ENCODE results near the gene SMAGP. TPM values are rescaled to one million over a fixed set of nuclear protein-coding genes. Genes with fewer than 3 reads are reported as not detected.

The SMAGP gene
- total and polyA plus RNA-seq, 2 of the 13 experiments (the other 11 are each of a cell fraction or from before 2014, with no cell fraction given) = 9.2 TPM

DNA sequence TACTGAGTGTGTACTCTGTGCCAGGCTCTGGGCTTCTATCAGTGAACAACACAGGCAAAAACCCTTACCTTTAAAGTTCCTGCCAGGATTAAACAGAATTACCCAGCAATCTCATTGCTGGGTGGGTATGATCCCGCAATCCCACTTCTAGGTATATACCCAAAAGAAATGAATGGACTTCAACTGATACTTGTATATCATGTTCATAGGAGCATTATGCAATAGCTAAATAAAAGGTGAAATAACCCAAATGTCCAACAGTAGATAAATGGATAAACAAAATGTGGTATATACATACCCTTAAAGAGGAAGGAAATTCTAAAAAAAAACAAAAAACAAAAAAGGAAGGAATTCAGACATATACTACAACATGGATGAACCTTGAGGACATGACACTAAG is 16.9 kb downstream of the SMAGP start:
- H2AFZ ChIP-seq (ENCODE audit: low read length) = no peak overlapping the region
- no peaks in the 10 kb centered on the region for H3K36me3 ChIP-seq (replicated peaks in 1 of 2; ENCODE audit: control insufficient read depth in 1 of 2, insufficient read depth in 2 of 2, low read length in 2 of 2)
- intact Hi-C loops (cut with micrococcal nuclease; ENCODE audit: unreplicated experiment) = no loop called here
- ATAC-seq = no peak
- DNase-seq (ENCODE audit: low spot score) = no peak
- CTCF ChIA-PET (ENCODE audit: low intra/inter-chr PET ratio, low total read pairs) = no interaction called here
- 91% methylated on average over 1 of the region's 1 CpG for WGBS (ENCODE audit: low lambda C conversion rate)
- no peak for TF ChIP-seq ZFP36 (IDR thresholded peaks at IDR 0.05; ENCODE audit: borderline replicate concordance, low read depth, low read length, partially characterized antibody)
- no peak for TF ChIP-seq POLR2AphosphoS5 (IDR thresholded peaks at IDR 0.05; ENCODE audit: low read depth, low read length)
- no peak for TF ChIP-seq ZNF746 (CRISPR knock-in tag; IDR thresholded peaks at IDR 0.05)
- TF ChIP-seq, protein P1, sequence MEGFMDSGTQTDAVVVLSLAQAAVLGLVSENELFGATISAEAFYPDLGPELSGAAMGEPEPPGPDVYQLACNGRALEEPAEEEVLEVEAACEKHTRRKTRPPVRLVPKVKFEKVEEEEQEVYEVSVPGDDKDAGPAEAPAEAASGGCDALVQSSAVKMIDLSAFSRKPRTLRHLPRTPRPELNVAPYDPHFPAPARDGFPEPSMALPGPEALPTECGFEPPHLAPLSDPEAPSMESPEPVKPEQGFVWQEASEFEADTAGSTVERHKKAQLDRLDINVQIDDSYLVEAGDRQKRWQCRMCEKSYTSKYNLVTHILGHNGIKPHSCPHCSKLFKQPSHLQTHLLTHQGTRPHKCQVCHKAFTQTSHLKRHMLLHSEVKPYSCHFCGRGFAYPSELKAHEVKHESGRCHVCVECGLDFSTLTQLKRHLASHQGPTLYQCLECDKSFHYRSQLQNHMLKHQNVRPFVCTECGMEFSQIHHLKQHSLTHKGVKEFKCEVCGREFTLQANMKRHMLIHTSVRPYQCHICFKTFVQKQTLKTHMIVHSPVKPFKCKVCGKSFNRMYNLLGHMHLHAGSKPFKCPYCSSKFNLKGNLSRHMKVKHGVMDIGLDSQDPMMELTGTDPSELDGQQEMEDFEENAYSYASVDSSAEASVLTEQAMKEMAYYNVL (CRISPR knock-in tag; IDR thresholded peaks at IDR 0.05; ENCODE audit: borderline replicate concordance) = no peak
- no peak for TF ChIP-seq ZNF780A (CRISPR knock-in tag; IDR thresholded peaks at IDR 0.05)
- no peak for TF ChIP-seq MXD4 (CRISPR knock-in tag; IDR thresholded peaks at IDR 0.05)
- no peak for TF ChIP-seq ZNF772 (CRISPR knock-in tag; IDR thresholded peaks at IDR 0.05)
- TF ChIP-seq NFE2L2 (IDR thresholded peaks at IDR 0.05; ENCODE audit: low read length) = no peak
- TF ChIP-seq STAT5B (CRISPR knock-in tag; IDR thresholded peaks at IDR 0.05) = no peak
- TF ChIP-seq, protein P2, sequence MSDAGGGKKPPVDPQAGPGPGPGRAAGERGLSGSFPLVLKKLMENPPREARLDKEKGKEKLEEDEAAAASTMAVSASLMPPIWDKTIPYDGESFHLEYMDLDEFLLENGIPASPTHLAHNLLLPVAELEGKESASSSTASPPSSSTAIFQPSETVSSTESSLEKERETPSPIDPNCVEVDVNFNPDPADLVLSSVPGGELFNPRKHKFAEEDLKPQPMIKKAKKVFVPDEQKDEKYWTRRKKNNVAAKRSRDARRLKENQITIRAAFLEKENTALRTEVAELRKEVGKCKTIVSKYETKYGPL (CRISPR knock-in tag; IDR thresholded peaks at IDR 0.05) = no peak
- TF ChIP-seq ZNF652 (CRISPR knock-in tag; IDR thresholded peaks at IDR 0.05; ENCODE audit: borderline replicate concordance, low read depth) = no peak
- TF ChIP-seq ZNF564 (CRISPR knock-in tag; IDR thresholded peaks at IDR 0.05) = no peak
- TF ChIP-seq TBL1XR1 (IDR thresholded peaks at IDR 0.05; ENCODE audit: borderline replicate concordance, low read length, partially characterized antibody) = no peak
- TF ChIP-seq SCMH1 (CRISPR knock-in tag; IDR thresholded peaks at IDR 0.05; ENCODE audit: borderline replicate concordance) = no peak
- no peak for TF ChIP-seq ZNF878 (CRISPR knock-in tag; IDR thresholded peaks at IDR 0.05)
- TF ChIP-seq, protein P3, sequence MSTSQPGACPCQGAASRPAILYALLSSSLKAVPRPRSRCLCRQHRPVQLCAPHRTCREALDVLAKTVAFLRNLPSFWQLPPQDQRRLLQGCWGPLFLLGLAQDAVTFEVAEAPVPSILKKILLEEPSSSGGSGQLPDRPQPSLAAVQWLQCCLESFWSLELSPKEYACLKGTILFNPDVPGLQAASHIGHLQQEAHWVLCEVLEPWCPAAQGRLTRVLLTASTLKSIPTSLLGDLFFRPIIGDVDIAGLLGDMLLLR (CRISPR knock-in tag; IDR thresholded peaks at IDR 0.05) = no peak
- FAIRE-seq = no peak
- no peaks in the 10 kb centered on the region for H3K27me3 ChIP-seq (ENCODE audit: control insufficient read depth in 1 of 2, insufficient read depth in 2 of 2, low read length in 2 of 2)
- in situ Hi-C loops (cut with HindIII; ENCODE audit: extremely low pct_ligation_motif_present, low pct_unique_long_range_greater_than_20kb) = no loop called here
- H3K79me2 ChIP-seq (ENCODE audit: insufficient read depth, low read length) = no peaks in the 10 kb centered on the region
- no peaks in the 10 kb centered on the region for H4K20me1 ChIP-seq (ENCODE audit: insufficient read depth, low read length)
- BruUV-seq (replicated peaks) = no TSS peak
- no peak overlapping the region for H3K27ac ChIP-seq (ENCODE audit: extremely low read length, insufficient read depth, low read length)
- no peaks in the 10 kb centered on the region for H3K9me3 ChIP-seq (ENCODE audit: low read length)
- no peak overlapping the region for H3K4me2 ChIP-seq (ENCODE audit: low read depth, low read length)
- POLR2A ChIA-PET = no interaction called here
- H3K4me1 ChIP-seq (ENCODE audit: insufficient read depth, low read length) = no peaks in the 10 kb centered on the region
- no peak overlapping the region for H3K9ac ChIP-seq (ENCODE audit: insufficient read depth, low read depth, low read length)
- H3K4me3 ChIP-seq (replicated peaks in 1 of 3; ENCODE audit: insufficient read depth in 1 of 3, low read depth in 2 of 3, low read length in 3 of 3) = no peak overlapping the region

Measured in HepG2 (cell line).